Activated CD4-positive, alpha-beta T cell treated with anti-CD3 and anti-CD28 coated beads, Interleukin-2, amount 10 ng/mL, durations not matched to agents 7 days and 5 days (primary cell): ENCODE measurements around the gene WDFY4. TPM values are rescaled to one million over a fixed set of nuclear protein-coding genes. Genes with fewer than 3 reads are reported as not detected.

ENCODE experiments used
- CTCF ChIA-PET: fragments of 350-600 bp; sonication (Branson Sonifier 250); formaldehyde crosslinking; loops from one replicate; lab custom pipeline; 2021; ENCODE audit warnings: antibody characterized with exemption; lab: Charles Lee
- POLR2A ChIA-PET: fragments of 350-600 bp; sonication (Branson Sonifier 250); formaldehyde crosslinking; loops from one replicate; lab custom pipeline; 2021; ENCODE audit warnings: antibody characterized with exemption; lab: Charles Lee
- DNase-seq: peaks from one replicate; pipeline ENCODE4 v3.0.0-alpha.2; 2020
- H3K27ac Mint-ChIP-seq: one replicate; pipeline ENCODE4 v1.8.0; 2021; ENCODE audit warnings: mild to moderate bottlenecking, moderate library complexity, mixed read lengths
- H3K27me3 Mint-ChIP-seq: one replicate; pipeline ENCODE4 v1.8.0; 2021; ENCODE audit warnings: mixed read lengths
- H3K36me3 Mint-ChIP-seq: one replicate; pipeline ENCODE4 v1.8.0; 2021; ENCODE audit warnings: low read depth, mixed read lengths
- H3K4me1 Mint-ChIP-seq: one replicate; pipeline ENCODE4 v1.8.0; 2021; ENCODE audit warnings: mixed read lengths
- H3K4me3 Mint-ChIP-seq: one replicate; pipeline ENCODE4 v1.8.0; 2021; ENCODE audit warnings: mild to moderate bottlenecking, moderate library complexity, mixed read lengths
- H3K9me3 Mint-ChIP-seq: one replicate; pipeline ENCODE4 v1.8.0; 2021; ENCODE audit warnings: mixed read lengths
- total RNA-seq, 2 experiments: library from RNA; stranded (reverse); gene quantifications; one replicate each; pipeline ENCODE4 v1.2.3, GENCODE V29; 2021

Gene WDFY4
- total RNA-seq, 2 experiments from 2014 or later, result 0.37 to 0.40 TPM

GRCh38 chr10:48683424-48683823 lies 1.2 kb upstream of the WDFY4 start:
- Mint-ChIP-seq H3K4me1 (no peaks in the 10 kb centered on the region), H3K27ac (no peak overlapping the region), H3K27me3 (no peaks in the 10 kb centered on the region), H3K36me3 (no peaks in the 10 kb centered on the region), H3K4me3 (no peak overlapping the region), H3K9me3 (no peaks in the 10 kb centered on the region)
- DNase-seq, result no peak
- ChIA-PET POLR2A (no interaction called here), CTCF (no interaction called here)

- DNase-seq, result no peak
- no peaks in the 10 kb centered on the region for H3K9me3 Mint-ChIP-seq
- H3K27me3 Mint-ChIP-seq, result no peaks in the 10 kb centered on the region
- H3K4me1 Mint-ChIP-seq, result no peaks in the 10 kb centered on the region
- peak overlapping the region; percentile 48 for H3K27ac Mint-ChIP-seq
- no peak overlapping the region for H3K4me3 Mint-ChIP-seq
- ChIA-PET CTCF (interaction anchor here (0.7 kb wide), 1 partner anchor 105 kb away, joined by 6 read pairs; no protein-coding TSS in a partner anchor), POLR2A (no interaction called here)
- H3K36me3 Mint-ChIP-seq, result no peaks in the 10 kb centered on the region
Measured at GRCh38 chr10:48683868-48684267, 805 bp upstream of the WDFY4 start.

GRCh38 chr10:48684463-48684791 lies 246 bp upstream of the WDFY4 start:
- no peak for DNase-seq
- ChIA-PET POLR2A (no interaction called here), CTCF (interaction anchor here (0.7 to 0.8 kb wide), 2 partner anchors 70 to 104 kb away, joined by 3 to 6 read pairs; no protein-coding TSS in a partner anchor)
- Mint-ChIP-seq H3K9me3 (no peaks in the 10 kb centered on the region), H3K27me3 (no peaks in the 10 kb centered on the region), H3K4me3 (no peak overlapping the region), H3K27ac (no peak overlapping the region), H3K36me3 (no peaks in the 10 kb centered on the region), H3K4me1 (no peaks in the 10 kb centered on the region)

- DNase-seq, result no peak
- ChIA-PET CTCF (no interaction called here), POLR2A (no interaction called here)
- H3K27ac Mint-ChIP-seq, result no peak overlapping the region
- no peaks in the 10 kb centered on the region for H3K27me3 Mint-ChIP-seq
- H3K4me3 Mint-ChIP-seq, result no peak overlapping the region
- no peaks in the 10 kb centered on the region for H3K4me1 Mint-ChIP-seq
- H3K9me3 Mint-ChIP-seq, result no peaks in the 10 kb centered on the region
- no peaks in the 10 kb centered on the region for H3K36me3 Mint-ChIP-seq
Measured at GRCh38 chr10:48685731-48686130, 1.1 kb downstream of the WDFY4 start.

- Mint-ChIP-seq H3K36me3 (no peaks in the 10 kb centered on the region), H3K4me1 (no peaks in the 10 kb centered on the region), H3K9me3 (no peaks in the 10 kb centered on the region), H3K4me3 (no peak overlapping the region), H3K27ac (no peak overlapping the region), H3K27me3 (no peaks in the 10 kb centered on the region)
- no peak for DNase-seq
- CTCF ChIA-PET, result no interaction called here
- POLR2A ChIA-PET, result no interaction called here
Measured at GRCh38 chr10:48690791-48691660, 6.4 kb downstream of the WDFY4 start.

- POLR2A ChIA-PET, result no interaction called here
- CTCF ChIA-PET, result no interaction called here
- DNase-seq, result no peak
- Mint-ChIP-seq H3K4me3 (no peak overlapping the region), H3K36me3 (no peaks in the 10 kb centered on the region), H3K27ac (no peak overlapping the region), H3K27me3 (no peaks in the 10 kb centered on the region), H3K9me3 (no peaks in the 10 kb centered on the region), H3K4me1 (no peaks in the 10 kb centered on the region)
Measured at GRCh38 chr10:48691812-48692528, 7.3 kb downstream of the WDFY4 start.

GRCh38 chr10:48692748-48693147 lies 8.1 kb downstream of the WDFY4 start:
- ChIA-PET CTCF (no interaction called here), POLR2A (no interaction called here)
- no peak for DNase-seq
- H3K27me3 Mint-ChIP-seq, result no peaks in the 10 kb centered on the region
- H3K27ac Mint-ChIP-seq, result no peak overlapping the region
- H3K4me1 Mint-ChIP-seq, result no peaks in the 10 kb centered on the region
- H3K36me3 Mint-ChIP-seq, result no peaks in the 10 kb centered on the region
- no peak overlapping the region for H3K4me3 Mint-ChIP-seq
- H3K9me3 Mint-ChIP-seq, result no peaks in the 10 kb centered on the region

GRCh38 chr10:48693206-48693605 lies 8.5 kb downstream of the WDFY4 start:
- DNase-seq, result no peak
- H3K36me3 Mint-ChIP-seq, result no peaks in the 10 kb centered on the region
- no peaks in the 10 kb centered on the region for H3K27me3 Mint-ChIP-seq
- no peaks in the 10 kb centered on the region for H3K4me1 Mint-ChIP-seq
- H3K4me3 Mint-ChIP-seq, result no peak overlapping the region
- ChIA-PET CTCF (no interaction called here), POLR2A (no interaction called here)
- no peaks in the 10 kb centered on the region for H3K9me3 Mint-ChIP-seq
- no peak overlapping the region for H3K27ac Mint-ChIP-seq

- ChIA-PET CTCF (no interaction called here), POLR2A (no interaction called here)
- Mint-ChIP-seq H3K27ac (no peak overlapping the region), H3K4me1 (no peaks in the 10 kb centered on the region), H3K9me3 (no peaks in the 10 kb centered on the region), H3K4me3 (no peak overlapping the region), H3K36me3 (no peaks in the 10 kb centered on the region), H3K27me3 (no peaks in the 10 kb centered on the region)
- no peak for DNase-seq
Measured at GRCh38 chr10:48694371-48695030, 9.8 kb downstream of the WDFY4 start.

- no peaks in the 10 kb centered on the region for H3K9me3 Mint-ChIP-seq
- POLR2A ChIA-PET, result no interaction called here
- no peaks in the 10 kb centered on the region for H3K4me1 Mint-ChIP-seq
- no peaks in the 10 kb centered on the region for H3K36me3 Mint-ChIP-seq
- H3K4me3 Mint-ChIP-seq, result no peak overlapping the region
- no peaks in the 10 kb centered on the region for H3K27me3 Mint-ChIP-seq
- DNase-seq, result no peak
- CTCF ChIA-PET, result no interaction called here
- H3K27ac Mint-ChIP-seq, result no peak overlapping the region
Measured at GRCh38 chr10:48695636-48696534, 11.2 kb downstream of the WDFY4 start.

- Mint-ChIP-seq H3K27me3 (no peaks in the 10 kb centered on the region), H3K4me3 (no peak overlapping the region), H3K4me1 (no peaks in the 10 kb centered on the region), H3K36me3 (no peaks in the 10 kb centered on the region), H3K27ac (no peak overlapping the region), H3K9me3 (no peaks in the 10 kb centered on the region)
- CTCF ChIA-PET, result no interaction called here
- DNase-seq, result no peak
- POLR2A ChIA-PET, result no interaction called here
Measured at GRCh38 chr10:48696535-48696873, 11.8 kb downstream of the WDFY4 start.

- no peaks in the 10 kb centered on the region for H3K4me1 Mint-ChIP-seq
- H3K4me3 Mint-ChIP-seq, result no peak overlapping the region
- ChIA-PET CTCF (no interaction called here), POLR2A (no interaction called here)
- peaks cover under 1% of the 10 kb centered on the region for H3K27me3 Mint-ChIP-seq
- no peak overlapping the region for H3K27ac Mint-ChIP-seq
- DNase-seq, result no peak
- H3K36me3 Mint-ChIP-seq, result no peaks in the 10 kb centered on the region
- H3K9me3 Mint-ChIP-seq, result no peaks in the 10 kb centered on the region
Measured at GRCh38 chr10:48697091-48697490, 12.4 kb downstream of the WDFY4 start.
